NCI-H526 (cell line): ENCODE data around the gene FITM2.

Source experiments
- DNase-seq, 2 experiments: peaks; one replicate each; lab custom pipeline; 2025; lab: John Stamatoyannopoulos, UW

FITM2 gene

DNA sequence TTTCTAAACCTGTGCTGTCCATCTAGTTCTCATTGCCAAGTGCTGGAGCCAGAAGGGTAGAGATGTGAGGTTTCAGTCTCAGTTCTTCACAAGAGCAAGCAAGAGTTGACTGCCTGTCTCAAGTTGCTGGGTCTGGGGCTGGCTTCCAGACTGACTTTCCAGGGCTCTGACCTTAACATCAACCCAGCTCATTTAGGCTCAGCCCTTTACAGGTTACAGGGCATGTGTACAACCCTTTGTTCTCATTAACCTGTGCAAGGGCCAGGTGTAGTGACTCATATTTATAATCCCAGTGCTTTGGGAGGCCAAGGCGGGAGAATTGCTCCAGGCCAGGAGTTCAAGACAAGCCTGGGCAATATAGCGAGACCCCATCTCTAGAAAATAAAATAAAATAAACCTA, 30.6 kb downstream of the FITM2 start:
- no peak for DNase-seq

DNA sequence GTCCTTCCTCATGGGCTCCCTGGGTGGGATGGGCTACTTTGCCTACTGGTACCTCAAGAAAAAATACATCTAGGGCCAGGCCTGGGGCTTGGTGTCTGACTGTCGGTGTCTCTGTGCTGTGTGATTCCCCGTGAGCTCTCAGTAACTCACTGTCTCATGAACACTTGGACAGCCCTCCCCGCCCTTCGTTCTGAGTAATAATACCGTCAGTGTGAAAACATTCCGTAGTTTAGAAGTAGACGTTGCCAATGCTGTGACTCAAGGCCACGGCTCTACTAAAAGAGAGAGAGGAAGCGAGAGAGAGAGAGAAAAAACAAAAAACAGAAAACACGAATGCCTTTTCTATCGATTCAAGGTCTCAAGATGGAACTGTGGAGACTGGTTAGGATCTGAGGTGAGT, 31.8 kb downstream of the FITM2 start:
- DNase-seq = no peak

DNA sequence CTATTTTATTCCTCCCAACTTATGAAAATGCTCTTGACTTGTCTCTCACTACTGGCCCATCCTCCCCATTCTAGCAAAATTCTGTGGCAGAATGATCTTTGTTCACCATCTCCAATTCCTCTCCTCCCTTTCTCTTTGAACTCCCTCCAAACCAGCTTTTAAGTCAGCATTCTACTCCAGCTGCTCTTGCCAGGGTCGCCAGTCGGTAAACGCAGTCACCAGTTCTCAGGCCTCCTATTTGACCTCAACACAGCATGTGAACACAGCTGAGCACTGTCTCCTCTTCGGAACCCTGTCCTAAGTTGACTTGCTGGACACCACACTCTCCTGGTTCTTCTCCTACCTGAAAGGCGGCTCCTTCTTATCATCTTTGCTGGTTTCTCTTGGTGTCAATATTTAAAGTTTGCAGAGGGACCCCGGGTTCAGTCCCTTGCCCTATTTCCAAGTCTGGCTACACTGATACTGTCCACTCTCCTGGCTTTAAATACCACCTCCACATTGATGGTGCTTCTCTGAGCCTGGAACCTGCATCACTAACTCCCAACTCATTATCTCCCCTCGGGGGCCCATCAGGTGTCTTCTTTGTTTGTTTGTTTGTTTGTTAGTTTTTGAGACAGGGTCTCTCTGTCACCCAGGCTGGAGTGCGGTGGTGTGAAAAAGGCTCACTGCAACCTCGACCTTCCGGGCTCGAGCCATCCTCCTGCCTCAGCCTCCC, 36.5 kb downstream of the FITM2 start:
- no peak for DNase-seq

DNA sequence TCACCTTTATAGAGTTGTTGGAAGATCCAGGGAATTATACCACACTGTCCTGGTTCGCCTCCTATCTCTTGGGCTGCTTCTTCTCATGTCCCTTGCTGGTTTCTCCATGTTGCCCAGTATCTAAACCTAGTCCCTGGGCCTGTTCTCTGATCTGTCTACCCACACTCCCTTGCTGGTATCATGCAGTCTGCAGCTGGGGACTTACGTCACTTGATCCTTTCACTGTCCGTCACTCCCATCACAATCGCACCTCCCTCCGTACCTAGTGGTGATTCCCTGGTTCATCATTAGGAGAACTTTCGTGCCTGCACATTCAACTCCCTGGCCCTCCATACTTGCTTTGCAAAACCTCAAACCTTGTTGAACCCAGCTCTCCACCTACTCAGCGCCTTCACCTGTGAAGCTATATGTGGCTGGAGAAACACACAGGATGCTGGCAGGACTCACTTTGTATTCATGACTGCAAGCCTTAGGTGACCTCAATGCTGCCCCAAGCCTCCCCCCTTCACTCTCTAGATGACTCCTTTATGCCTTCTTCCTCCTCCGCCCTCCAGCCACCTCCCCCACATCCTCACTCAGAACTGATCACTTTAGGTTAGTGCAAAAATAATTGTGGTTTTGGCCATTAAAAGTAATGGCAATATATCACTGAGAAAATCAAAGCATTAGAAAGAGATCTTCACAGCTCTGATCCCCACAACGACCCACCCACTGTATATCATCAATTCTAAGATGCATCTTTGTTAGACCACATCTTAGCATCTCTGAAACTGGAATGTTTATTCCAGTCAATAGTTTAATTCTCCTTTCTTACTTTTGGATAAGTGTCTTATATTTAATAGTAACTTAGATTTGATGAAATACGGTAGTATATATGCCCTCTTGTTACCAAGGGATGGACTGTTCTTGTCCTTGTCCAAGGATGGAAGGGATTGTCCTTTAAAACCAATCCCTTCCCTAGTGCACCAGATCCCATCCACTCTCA, 37.5 kb downstream of the FITM2 start:
- DNase-seq = no peak

DNA sequence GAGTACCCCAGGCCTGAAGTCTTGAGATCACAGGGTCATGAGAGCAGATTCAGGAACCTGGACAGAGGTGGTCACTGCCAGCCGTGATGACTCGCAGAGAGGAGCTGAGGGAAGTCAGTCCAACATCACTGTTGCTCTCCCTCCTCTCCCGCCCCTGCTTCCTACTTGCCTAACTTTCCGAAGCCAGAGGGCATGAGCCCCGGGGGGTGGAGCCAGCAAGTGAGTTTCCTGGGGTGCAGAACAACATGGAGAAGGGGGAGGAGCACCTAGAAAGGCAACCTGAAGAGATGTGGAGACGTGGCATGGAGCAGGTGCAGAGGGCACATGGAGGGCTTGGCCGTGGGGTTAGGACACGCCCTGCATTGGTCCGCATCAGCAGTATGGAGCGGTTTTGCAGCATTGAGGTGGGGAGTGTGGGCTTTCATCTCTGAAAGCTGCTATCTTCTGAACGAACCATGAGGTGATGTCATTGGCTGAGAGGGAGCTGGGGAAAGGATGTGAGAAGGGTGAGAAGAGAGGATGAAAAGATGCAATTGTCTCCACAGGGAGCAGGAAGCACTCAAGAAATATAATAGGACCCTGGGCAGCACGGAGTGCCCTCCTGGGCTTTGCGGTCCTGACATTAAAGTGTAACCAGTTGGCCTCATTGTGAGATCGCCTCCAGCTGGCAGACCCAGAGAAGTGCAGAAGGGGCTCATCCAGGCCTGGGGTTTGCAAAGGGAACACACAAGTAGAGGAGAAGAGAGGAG, 38.9 kb downstream of the FITM2 start:
- no peak for DNase-seq

DNA sequence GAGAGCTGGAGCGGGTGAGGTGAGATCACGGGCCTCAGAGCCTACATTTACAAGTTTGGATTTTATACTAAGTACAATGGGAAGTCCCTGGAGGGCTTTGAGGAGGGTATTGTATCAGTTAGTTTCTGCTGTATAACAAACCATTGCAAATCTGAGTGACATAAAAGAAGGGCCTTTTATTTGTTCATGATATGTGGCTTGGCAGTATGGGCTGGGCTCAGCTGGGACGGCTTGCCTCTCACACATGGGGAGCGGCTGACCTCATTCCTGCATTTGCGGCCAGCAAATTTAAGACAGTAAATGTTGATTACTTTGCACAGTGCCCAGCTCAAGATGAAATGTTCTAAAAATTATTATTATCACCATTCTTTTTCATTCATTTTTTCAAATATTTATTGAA, 42.2 kb downstream of the FITM2 start:
- no peak for DNase-seq

DNA sequence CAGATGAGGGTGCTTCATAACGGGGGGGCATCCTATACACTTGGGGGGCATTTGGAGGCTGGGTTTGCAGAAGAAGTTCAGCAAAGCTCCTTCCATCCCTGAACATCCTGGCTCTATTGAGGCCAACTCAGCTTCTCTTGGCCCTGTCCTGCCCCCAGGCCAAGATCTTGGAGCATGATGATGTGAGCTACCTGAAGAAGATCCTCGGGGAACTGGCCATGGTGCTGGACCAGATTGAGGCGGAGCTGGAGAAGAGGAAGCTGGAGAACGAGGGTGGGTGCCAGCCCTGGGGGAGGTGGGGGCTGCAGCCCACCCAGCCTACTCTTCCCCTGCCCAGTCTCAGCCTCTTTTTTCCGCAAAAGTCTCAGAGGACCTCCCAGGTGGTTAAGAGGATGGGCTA, 46.7 kb downstream of the FITM2 start:
- no peak for DNase-seq

DNA sequence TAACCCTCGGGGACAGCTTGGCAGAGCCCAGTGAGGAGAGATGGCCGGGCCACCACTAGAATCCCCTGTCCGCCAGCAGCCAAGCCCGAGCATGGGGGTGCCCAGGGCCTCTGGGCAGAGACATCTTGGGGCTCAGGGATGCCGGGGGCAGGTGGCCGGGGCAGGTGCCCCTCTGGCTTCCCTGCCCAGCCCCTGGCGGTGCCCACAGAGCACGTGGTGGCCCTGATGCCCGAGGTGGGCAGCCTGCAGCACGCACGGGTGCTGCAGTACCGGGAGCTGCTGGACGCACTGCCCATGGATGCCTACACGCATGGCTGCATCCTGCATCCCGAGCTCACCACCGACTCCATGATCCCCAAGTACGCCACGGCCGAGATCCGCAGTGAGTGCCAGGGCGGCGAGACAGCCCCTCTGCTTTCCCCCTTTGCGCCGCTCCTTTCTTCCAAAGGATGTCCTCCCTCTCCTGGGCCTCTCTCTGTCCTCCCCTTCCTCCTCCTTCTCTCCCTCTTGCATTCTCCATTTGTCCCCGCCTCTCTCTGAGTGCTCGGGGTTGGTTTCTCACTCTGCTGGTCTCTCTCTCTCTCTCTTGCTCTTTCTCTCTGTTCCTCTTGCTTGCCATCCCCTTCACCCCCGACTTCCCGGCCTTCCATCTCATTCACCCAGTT, 52.6 kb downstream of the FITM2 start:
- DNase-seq = no peak

DNA sequence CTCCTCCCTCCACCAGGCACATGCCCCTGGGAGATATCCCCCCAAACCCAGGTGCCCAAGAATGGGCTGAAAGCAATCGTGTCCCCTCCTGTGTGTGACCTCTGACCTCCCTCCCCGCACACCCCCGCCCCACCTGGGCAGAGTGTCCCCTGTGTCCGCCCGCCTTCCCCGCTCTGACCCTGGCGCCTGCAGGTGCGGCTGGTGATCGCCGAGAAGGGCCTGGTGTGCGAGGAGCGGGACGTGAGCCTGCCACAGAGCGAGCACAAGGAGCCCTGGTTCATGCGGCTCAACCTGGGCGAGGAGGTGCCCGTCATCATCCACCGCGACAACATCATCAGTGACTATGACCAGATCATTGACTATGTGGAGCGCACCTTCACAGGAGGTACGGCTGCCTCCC, 54.0 kb downstream of the FITM2 start:
- DNase-seq = no peak

DNA sequence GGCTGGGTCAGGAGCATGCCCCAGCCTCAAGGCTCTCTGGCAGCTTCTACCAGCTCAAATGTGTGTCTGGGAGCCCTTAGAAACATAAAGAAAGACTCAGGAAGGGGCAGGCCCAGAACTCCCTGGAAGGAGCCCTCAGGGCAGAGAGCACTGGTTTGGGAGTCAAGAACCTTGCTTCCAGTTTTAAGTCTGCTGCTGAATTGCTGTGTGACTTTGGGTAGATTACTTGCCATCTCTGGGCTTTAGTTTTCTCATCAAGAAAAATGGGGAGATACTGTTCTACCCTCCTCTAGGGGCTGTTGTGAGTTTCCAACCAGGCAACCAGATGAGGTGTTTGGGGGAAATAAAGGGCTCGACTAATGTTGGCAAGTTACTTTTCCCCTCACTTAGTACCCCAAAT, 55.1 kb downstream of the FITM2 start:
- no peak for DNase-seq

DNA sequence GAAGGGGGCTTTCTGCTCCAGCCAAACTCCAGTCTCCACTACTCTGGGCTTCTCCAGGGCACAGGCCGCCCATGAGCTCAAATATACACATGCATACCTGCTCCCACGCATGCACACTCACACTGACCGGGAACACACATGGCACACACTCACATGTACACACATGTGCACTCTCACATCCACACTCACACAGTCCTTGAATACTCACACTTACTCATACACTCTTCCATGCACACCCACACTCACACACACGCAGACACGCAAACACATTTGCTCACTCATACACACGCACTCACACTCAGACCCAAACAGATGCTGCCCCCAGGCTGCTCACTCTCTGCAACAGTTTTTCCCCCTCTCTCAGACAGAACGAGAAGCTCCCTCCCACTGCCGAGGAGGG, 56.9 kb downstream of the FITM2 start:
- no peak for DNase-seq

DNA sequence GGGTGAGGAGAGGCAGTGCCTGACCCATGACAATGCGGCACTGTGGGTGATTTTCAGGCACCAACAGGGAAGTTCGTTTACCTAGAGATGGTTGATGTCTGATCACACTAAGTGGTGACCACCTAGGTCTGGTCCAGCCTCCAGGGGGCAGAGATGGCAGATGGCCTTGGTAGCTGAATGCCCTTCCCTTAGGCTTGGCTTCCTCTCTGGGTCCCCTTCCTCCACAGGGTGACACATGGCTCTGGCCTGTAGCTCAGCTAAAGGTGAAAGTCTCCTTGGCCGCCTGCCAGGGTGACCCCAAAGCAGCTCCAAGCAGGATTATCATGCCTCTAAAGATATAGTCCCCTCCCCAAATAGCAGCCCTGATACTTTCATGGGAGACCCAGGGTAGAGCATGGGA, 57.5 kb downstream of the FITM2 start:
- DNase-seq = no peak
